ENCODE data around the gene EXOC4.
"Not testable (repeated sequence)": the region's sequence is repeated elsewhere in the genome, so short reads cannot be mapped to it uniquely, and the experiment has no call there.

Gene EXOC4

GRCh38 chr7:133776266-133776665, 523.4 kb downstream of the EXOC4 start:
- H3K4me1 Mint-ChIP-seq (ENCODE audit: low read depth in 2 of 2) = no peaks in the 10 kb centered on the region
- H3K27ac Mint-ChIP-seq = no peak overlapping the region
- H3K36me3 Mint-ChIP-seq (ENCODE audit: insufficient read depth) = no peaks in the 10 kb centered on the region
- no peak overlapping the region for H3K4me3 Mint-ChIP-seq
- DNase-seq (no peak), ATAC-seq (replicated peaks) (no peak)
- H3K9me3 Mint-ChIP-seq = no peaks in the 10 kb centered on the region
- no peaks in the 10 kb centered on the region for H3K27me3 Mint-ChIP-seq

DNA sequence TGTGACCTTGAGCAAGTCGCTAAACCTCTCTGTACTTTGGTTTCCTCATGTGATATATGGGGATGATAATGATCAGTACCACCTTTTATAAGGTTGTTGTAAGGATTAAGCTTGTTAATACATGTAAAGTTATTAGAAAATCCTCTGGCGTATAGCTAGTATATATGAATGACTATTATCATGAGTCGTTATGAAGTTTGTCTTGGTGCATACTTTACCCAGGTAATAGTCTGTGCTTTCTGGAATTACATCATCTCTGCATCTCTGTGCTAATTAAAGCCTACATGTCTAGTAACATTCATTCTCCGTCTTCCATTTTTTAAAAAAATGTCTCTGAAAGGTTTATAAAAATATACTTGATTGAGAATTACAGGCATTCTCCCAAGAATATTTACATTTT, 524.8 kb downstream of the EXOC4 start:
- H3K36me3 Mint-ChIP-seq (ENCODE audit: insufficient read depth) = no peaks in the 10 kb centered on the region
- H3K4me1 Mint-ChIP-seq (ENCODE audit: low read depth in 2 of 2) = no peaks in the 10 kb centered on the region
- DNase-seq (no peak), ATAC-seq (replicated peaks) (no peak)
- no peaks in the 10 kb centered on the region for H3K9me3 Mint-ChIP-seq
- H3K27ac Mint-ChIP-seq = no peak overlapping the region
- H3K4me3 Mint-ChIP-seq = no peak overlapping the region
- H3K27me3 Mint-ChIP-seq = no peaks in the 10 kb centered on the region

GRCh38 chr7:133778472-133778871, 525.6 kb downstream of the EXOC4 start:
- Mint-ChIP-seq H3K4me3 (no peak overlapping the region), H3K27ac (no peak overlapping the region), H3K36me3 (ENCODE audit: insufficient read depth) (no peaks in the 10 kb centered on the region), H3K4me1 (ENCODE audit: low read depth in 2 of 2) (no peaks in the 10 kb centered on the region), H3K9me3 (no peaks in the 10 kb centered on the region), H3K27me3 (no peaks in the 10 kb centered on the region)
- no peak for DNase-seq
- ATAC-seq (replicated peaks) = no peak

- not testable (repeated sequence) for H3K4me1 Mint-ChIP-seq (ENCODE audit: low read depth in 2 of 2); H3K36me3 Mint-ChIP-seq (ENCODE audit: insufficient read depth); H3K27ac Mint-ChIP-seq; H3K27me3 Mint-ChIP-seq; ATAC-seq (replicated peaks); DNase-seq; H3K4me3 Mint-ChIP-seq; H3K9me3 Mint-ChIP-seq
These were observed 526.7 kb downstream of the EXOC4 start for GRCh38 chr7:133779538-133779937.

- H3K36me3 Mint-ChIP-seq (ENCODE audit: insufficient read depth) = no peaks in the 10 kb centered on the region
- no peak overlapping the region for H3K4me3 Mint-ChIP-seq
- no peak for DNase-seq
- H3K9me3 Mint-ChIP-seq = no peaks in the 10 kb centered on the region
- no peaks in the 10 kb centered on the region for H3K27me3 Mint-ChIP-seq
- no peaks in the 10 kb centered on the region for H3K4me1 Mint-ChIP-seq (ENCODE audit: low read depth in 2 of 2)
- ATAC-seq (replicated peaks) = no peak
- H3K27ac Mint-ChIP-seq = no peak overlapping the region
These were observed 528.0 kb downstream of the EXOC4 start for GRCh38 chr7:133780912-133781311.

GRCh38 chr7:133781486-133782090, 528.7 kb downstream of the EXOC4 start:
- Mint-ChIP-seq H3K4me1 (ENCODE audit: low read depth in 2 of 2) (no peaks in the 10 kb centered on the region), H3K4me3 (no peak overlapping the region), H3K27me3 (no peaks in the 10 kb centered on the region), H3K27ac (no peak overlapping the region), H3K9me3 (no peaks in the 10 kb centered on the region), H3K36me3 (ENCODE audit: insufficient read depth) (no peaks in the 10 kb centered on the region)
- ATAC-seq (replicated peaks) (no peak), DNase-seq (no peak)

GRCh38 chr7:133782470-133782869, 529.6 kb downstream of the EXOC4 start:
- no peaks in the 10 kb centered on the region for H3K4me1 Mint-ChIP-seq (ENCODE audit: low read depth in 2 of 2)
- H3K4me3 Mint-ChIP-seq = no peak overlapping the region
- ATAC-seq (replicated peaks) (no peak), DNase-seq (no peak)
- H3K36me3 Mint-ChIP-seq (ENCODE audit: insufficient read depth) = no peaks in the 10 kb centered on the region
- H3K27ac Mint-ChIP-seq = no peak overlapping the region
- H3K9me3 Mint-ChIP-seq = no peaks in the 10 kb centered on the region
- H3K27me3 Mint-ChIP-seq = no peaks in the 10 kb centered on the region

- Mint-ChIP-seq H3K36me3 (ENCODE audit: insufficient read depth) (no peaks in the 10 kb centered on the region), H3K4me3 (no peak overlapping the region), H3K27me3 (no peaks in the 10 kb centered on the region), H3K4me1 (ENCODE audit: low read depth in 2 of 2) (no peaks in the 10 kb centered on the region), H3K27ac (no peak overlapping the region), H3K9me3 (no peaks in the 10 kb centered on the region)
- no peak for DNase-seq
- no peak for ATAC-seq (replicated peaks)
These were observed 530.4 kb downstream of the EXOC4 start for GRCh38 chr7:133783276-133783675.

- DNase-seq (no peak), ATAC-seq (replicated peaks) (no peak)
- Mint-ChIP-seq H3K36me3 (ENCODE audit: insufficient read depth) (no peaks in the 10 kb centered on the region), H3K9me3 (no peaks in the 10 kb centered on the region), H3K27ac (no peak overlapping the region), H3K4me1 (ENCODE audit: low read depth in 2 of 2) (peaks cover 0 to 3% of the 10 kb centered on the region in 2 donors), H3K4me3 (no peak overlapping the region), H3K27me3 (no peaks in the 10 kb centered on the region)
These were observed 531.7 kb downstream of the EXOC4 start for GRCh38 chr7:133784486-133785001.

DNA sequence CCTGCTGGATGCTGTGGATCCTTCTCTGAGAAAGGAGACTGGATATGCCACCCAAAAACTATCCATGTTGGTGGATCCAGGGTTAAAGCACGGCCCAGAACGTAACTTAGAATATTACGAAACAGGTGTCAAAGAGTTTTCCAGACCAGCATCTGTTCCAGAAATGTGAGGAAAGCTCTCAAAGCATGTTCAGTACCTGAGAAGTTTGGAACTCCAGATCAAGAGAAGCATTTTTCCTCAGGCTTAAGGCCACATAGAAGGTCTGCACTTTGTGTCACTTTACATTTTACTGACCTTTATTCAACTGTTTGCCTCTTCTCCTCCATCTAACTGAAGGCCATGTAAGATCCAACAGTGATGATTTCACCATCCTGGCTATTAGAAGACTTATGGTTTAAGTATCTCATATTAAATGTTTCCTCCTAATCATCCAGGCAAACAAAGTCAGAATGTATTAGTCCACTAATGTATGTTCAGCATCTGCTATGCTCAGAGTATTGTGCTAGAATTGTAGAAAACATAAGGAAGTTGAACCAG, 533.6 kb downstream of the EXOC4 start:
- Mint-ChIP-seq H3K4me1 (ENCODE audit: low read depth in 2 of 2) (peaks cover 0 to 3% of the 10 kb centered on the region in 2 donors), H3K36me3 (ENCODE audit: insufficient read depth) (no peaks in the 10 kb centered on the region), H3K27ac (no peak overlapping the region), H3K27me3 (no peaks in the 10 kb centered on the region), H3K4me3 (no peak overlapping the region), H3K9me3 (no peaks in the 10 kb centered on the region)
- no peak for ATAC-seq (replicated peaks)
- DNase-seq = no peak

DNA sequence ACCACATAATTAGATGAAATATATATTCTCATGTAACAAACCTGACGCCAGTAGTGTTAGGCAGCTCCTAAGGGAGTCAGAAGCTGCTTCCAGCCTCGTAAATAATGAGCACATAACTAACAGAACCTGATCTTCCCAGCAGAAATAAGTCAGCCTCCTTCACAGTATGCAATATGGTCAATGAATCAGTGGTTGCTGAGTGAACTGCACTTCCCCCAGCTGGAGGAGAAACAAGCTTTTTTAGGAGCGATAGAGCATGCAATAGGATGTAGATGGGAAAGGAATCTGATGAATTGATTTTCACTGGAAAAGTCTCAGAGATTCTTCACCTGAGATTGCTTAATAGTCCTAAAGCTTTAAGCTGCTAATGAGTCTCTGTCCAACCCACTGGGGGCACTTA, 537.1 kb downstream of the EXOC4 start:
- H3K4me3 Mint-ChIP-seq = no peak overlapping the region
- no peak for ATAC-seq (replicated peaks)
- H3K27me3 Mint-ChIP-seq = no peaks in the 10 kb centered on the region
- H3K9me3 Mint-ChIP-seq = no peaks in the 10 kb centered on the region
- no peak for DNase-seq
- H3K36me3 Mint-ChIP-seq (ENCODE audit: insufficient read depth) = peaks cover 5% of the 10 kb centered on the region
- H3K27ac Mint-ChIP-seq = no peak overlapping the region
- peaks cover 0 to 3% of the 10 kb centered on the region in 2 donors for H3K4me1 Mint-ChIP-seq (ENCODE audit: low read depth in 2 of 2)

DNA sequence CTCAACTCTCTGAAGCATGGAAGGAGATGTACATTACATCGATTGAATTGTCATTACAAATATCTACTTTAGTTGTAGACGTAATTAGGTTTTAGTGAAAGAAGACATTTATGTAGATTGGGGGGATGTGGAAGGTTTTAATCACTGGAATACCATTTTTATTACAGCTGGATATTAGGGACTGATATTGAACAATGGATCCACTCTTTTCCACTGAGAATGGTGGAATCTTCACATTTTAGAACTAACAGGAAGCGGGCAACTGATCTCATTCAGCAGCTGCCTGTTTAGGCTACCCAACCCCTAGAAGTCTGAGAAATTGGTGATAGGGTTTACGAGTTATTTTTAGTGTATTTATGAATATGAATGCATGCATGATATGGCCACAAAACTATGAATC, 538.0 kb downstream of the EXOC4 start:
- Mint-ChIP-seq H3K9me3 (no peaks in the 10 kb centered on the region), H3K4me1 (ENCODE audit: low read depth in 2 of 2) (peaks cover 0 to 3% of the 10 kb centered on the region in 2 donors), H3K27me3 (no peaks in the 10 kb centered on the region), H3K4me3 (no peak overlapping the region), H3K36me3 (ENCODE audit: insufficient read depth) (peaks cover 5% of the 10 kb centered on the region), H3K27ac (no peak overlapping the region)
- ATAC-seq (replicated peaks) (no peak), DNase-seq (no peak)

DNA sequence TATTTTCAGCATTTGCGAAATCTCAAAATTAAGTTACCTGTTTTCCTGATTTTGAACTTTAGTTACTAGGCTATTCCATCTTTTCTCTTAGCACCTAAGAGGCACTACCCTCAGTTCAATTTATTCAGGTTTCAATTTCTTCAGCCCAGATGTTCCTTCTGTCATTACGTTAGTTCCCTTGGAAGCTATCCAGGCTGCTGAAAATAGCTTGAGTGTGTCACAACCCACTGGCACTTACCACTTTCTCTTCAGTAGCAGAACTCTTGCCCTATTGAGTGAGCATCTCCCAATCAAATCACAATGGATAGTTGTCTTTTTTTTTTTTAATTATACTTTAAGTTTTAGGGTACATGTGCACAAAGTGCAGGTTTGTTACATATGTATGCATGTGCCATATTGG, 541.6 kb downstream of the EXOC4 start:
- no peak for ATAC-seq (replicated peaks)
- Mint-ChIP-seq H3K36me3 (ENCODE audit: insufficient read depth) (peaks cover 5% of the 10 kb centered on the region), H3K4me1 (ENCODE audit: low read depth in 2 of 2) (no peaks in the 10 kb centered on the region), H3K4me3 (no peak overlapping the region), H3K27ac (no peak overlapping the region), H3K9me3 (no peaks in the 10 kb centered on the region), H3K27me3 (no peaks in the 10 kb centered on the region)
- no peak for DNase-seq

- Mint-ChIP-seq H3K9me3 (no peaks in the 10 kb centered on the region), H3K27ac (no peak overlapping the region), H3K4me3 (no peak overlapping the region), H3K36me3 (ENCODE audit: insufficient read depth) (peaks cover 5% of the 10 kb centered on the region), H3K27me3 (no peaks in the 10 kb centered on the region), H3K4me1 (ENCODE audit: low read depth in 2 of 2) (no peaks in the 10 kb centered on the region)
- ATAC-seq (replicated peaks) = no peak
- DNase-seq = no peak
These were observed 542.3 kb downstream of the EXOC4 start for GRCh38 chr7:133795068-133795665.
